K562 (cell line): ENCODE results near the gene OR8A1. TPM values are rescaled to one million over a fixed set of nuclear protein-coding genes. Genes with fewer than 3 reads are reported as not detected.
A peak's percentile ranks its signal among the peaks of the same experiment; 100 is the strongest.

Experiments used
- ELF4 ChIP-seq: fragments of 450-650 bp; formaldehyde crosslinking; IDR thresholded peaks from 2 replicates; pipeline ENCODE4 v1.4.0; 2022; ENCODE audit warnings: missing genetic modification characterization
- GTF2E2 ChIP-seq: fragments of 200-800 bp; sonication (Bioruptor generic); IDR thresholded peaks from 2 replicates; pipeline ENCODE4 v1.6.1; 2016; ENCODE audit warnings: missing genetic modification characterization, missing compliant biosample characterization
- HNRNPL ChIP-seq: fragments of 200-400 bp; formaldehyde crosslinking; IDR thresholded peaks from 2 replicates; pipeline ENCODE4 v1.6.1; 2017; ENCODE audit warnings: low read depth, mild to moderate bottlenecking, low read length
- JUN ChIP-seq, 2 experiments: sonication (generic) in 1 of 2; formaldehyde crosslinking in 1 of 2; IDR thresholded peaks; 2 replicates each; pipeline versions ENCODE4 v1.6.1 to v1.8.0; 2012 to 2022; ENCODE audit warnings: borderline replicate concordance in 2 of 2, mild to moderate bottlenecking in 2 of 2, improper control_type of control experiment in 1 of 2, low read depth in 1 of 2, low read length in 1 of 2, missing genetic modification reagents in 1 of 2
- MTA3 ChIP-seq: fragments of 450-650 bp; formaldehyde crosslinking; IDR thresholded peaks from 2 replicates; pipeline ENCODE4 v1.6.1; 2017; ENCODE audit warnings: mild to moderate bottlenecking, borderline replicate concordance
- PHF20 ChIP-seq: fragments of 450-650 bp; IDR thresholded peaks from 2 replicates; pipeline ENCODE4 v1.6.1; 2018; ENCODE audit not compliant: partially characterized antibody
- POLR3G ChIP-seq: IDR thresholded peaks from 2 replicates; pipeline ENCODE4 v1.6.1; 2011; ENCODE audit not compliant: insufficient read length, insufficient replicate concordance; ENCODE audit errors: extremely low read depth
- RBM15 ChIP-seq: fragments of 200-400 bp; formaldehyde crosslinking; IDR thresholded peaks from 2 replicates; pipeline ENCODE4 v1.6.1; 2018; ENCODE audit warnings: mild to moderate bottlenecking, low read length, moderate library complexity; ENCODE audit not compliant: insufficient read depth
- RBM39 ChIP-seq: fragments of 200-400 bp; formaldehyde crosslinking; optimal IDR thresholded peaks from 2 replicates; pipeline ENCODE3; 2018; ENCODE audit warnings: low read depth, low read length
- TSC22D4 ChIP-seq: fragments of 450-650 bp; IDR thresholded peaks from 2 replicates; pipeline ENCODE4 v1.6.1; 2016; ENCODE audit warnings: missing genetic modification characterization, missing biosample characterization, control low read depth
- ZNF143 ChIP-seq: sonication (generic); formaldehyde crosslinking; IDR thresholded peaks from 2 replicates; pipeline ENCODE4 v1.9.0; 2022; ENCODE audit warnings: mild to moderate bottlenecking, missing genetic modification reagents
- polyA plus RNA-seq, 8 experiments: library from polyadenylated mRNA; depleted of rRNA in 4 of 8; stranded (reverse) in 5 of 8; unstranded in 3 of 8; fragments of >200 nt; fragmentation: Nextera tagmentation in 2 of 8; fragmentation: Illumina TruSeq in 1 of 8; extraction: Ambion mirVana in 2 of 8; extraction: Trizol in 1 of 8; gene quantifications; 2 replicates each; pipeline versions ENCODE4 v1.2.1 to v1.2.3, GENCODE V29; 2011 to 2014; ENCODE audit warnings: inconsistent platforms in 1 of 8, missing spikeins in 1 of 8
- total RNA-seq, 7 experiments: library from RNA; depleted of rRNA in 6 of 7; stranded (reverse); fragments of >200 nt in 6 of 7; fragmentation: Illumina TruSeq in 2 of 7; extraction: Trizol in 2 of 7; gene quantifications; 2 replicates each; pipeline versions ENCODE4 v1.2.1 to v1.2.3, GENCODE V29; 2011 to 2021; ENCODE audit warnings: low replicate concordance in 1 of 7
- TF ChIP-seq, protein P1 (sequence below): fragments of 250-450 bp; sonication (Bioruptor Pico); IDR thresholded peaks from 2 replicates; pipeline ENCODE4 v1.4.0; 2020; ENCODE audit warnings: mild to moderate bottlenecking, moderate library complexity
- TF ChIP-seq, protein P2 (sequence below): fragments of 450-650 bp; formaldehyde crosslinking; IDR thresholded peaks from 2 replicates; pipeline ENCODE4 v1.4.0; 2020; ENCODE audit warnings: mild to moderate bottlenecking, moderate library complexity
- TF ChIP-seq, protein P3 (sequence below): sonication (generic); formaldehyde crosslinking; IDR thresholded peaks from 2 replicates; pipeline ENCODE4 v1.8.0; 2023; ENCODE audit warnings: missing genetic modification reagents, mild to moderate bottlenecking, borderline replicate concordance
- TF ChIP-seq, protein P4 (sequence below): sonication (generic); formaldehyde crosslinking; IDR thresholded peaks from 2 replicates; pipeline ENCODE4 v1.8.1; 2023; ENCODE audit warnings: mild to moderate bottlenecking, missing genetic modification reagents

OR8A1 gene
- total and polyA plus RNA-seq, 9 of the 15 experiments (the other 6 are each of a cell fraction or from before 2014, with no cell fraction given), result 0.27 to 2.7 (median 1.4) TPM

DNA sequence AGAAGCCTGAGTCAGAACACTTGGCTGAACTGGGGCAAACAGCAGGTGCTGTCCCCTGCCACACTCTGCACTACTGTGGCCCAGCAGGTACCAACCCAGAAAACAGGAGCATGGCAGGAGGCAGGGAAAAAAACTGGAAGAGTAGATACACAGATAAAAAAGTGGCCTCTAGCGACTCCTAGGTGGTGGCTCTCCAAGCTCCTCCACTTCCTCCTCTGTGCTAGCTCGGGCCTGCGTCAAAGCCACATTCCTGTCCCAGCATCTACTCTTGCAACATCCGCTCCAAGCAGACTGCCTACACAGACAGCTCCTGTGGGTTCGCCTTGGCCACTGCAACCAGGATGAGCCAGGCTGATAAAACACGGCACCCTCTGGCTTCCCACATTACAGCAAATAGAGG lies 33.3 kb upstream of the OR8A1 start (continued):
- TF ChIP-seq, protein P1, sequence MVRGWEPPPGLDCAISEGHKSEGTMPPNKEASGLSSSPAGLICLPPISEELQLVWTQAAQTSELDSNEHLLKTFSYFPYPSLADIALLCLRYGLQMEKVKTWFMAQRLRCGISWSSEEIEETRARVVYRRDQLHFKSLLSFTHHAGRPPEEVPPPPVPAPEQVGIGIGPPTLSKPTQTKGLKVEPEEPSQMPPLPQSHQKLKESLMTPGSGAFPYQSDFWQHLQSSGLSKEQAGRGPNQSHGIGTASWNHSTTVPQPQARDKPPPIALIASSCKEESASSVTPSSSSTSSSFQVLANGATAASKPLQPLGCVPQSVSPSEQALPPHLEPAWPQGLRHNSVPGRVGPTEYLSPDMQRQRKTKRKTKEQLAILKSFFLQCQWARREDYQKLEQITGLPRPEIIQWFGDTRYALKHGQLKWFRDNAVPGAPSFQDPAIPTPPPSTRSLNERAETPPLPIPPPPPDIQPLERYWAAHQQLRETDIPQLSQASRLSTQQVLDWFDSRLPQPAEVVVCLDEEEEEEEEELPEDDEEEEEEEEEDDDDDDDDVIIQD, result no peak
- no peak for TF ChIP-seq HNRNPL
- no peak for TF ChIP-seq MTA3
- no peak for TF ChIP-seq GTF2E2
- TF ChIP-seq POLR3G, result no peak
- TF ChIP-seq, protein P2, sequence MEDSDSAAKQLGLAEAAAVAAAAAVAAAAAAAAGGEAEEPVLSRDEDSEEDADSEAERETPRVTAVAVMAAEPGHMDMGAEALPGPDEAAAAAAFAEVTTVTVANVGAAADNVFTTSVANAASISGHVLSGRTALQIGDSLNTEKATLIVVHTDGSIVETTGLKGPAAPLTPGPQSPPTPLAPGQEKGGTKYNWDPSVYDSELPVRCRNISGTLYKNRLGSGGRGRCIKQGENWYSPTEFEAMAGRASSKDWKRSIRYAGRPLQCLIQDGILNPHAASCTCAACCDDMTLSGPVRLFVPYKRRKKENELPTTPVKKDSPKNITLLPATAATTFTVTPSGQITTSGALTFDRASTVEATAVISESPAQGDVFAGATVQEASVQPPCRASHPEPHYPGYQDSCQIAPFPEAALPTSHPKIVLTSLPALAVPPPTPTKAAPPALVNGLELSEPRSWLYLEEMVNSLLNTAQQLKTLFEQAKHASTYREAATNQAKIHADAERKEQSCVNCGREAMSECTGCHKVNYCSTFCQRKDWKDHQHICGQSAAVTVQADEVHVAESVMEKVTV (CRISPR knock-in tag), result peak; percentile 40; the same call in 1 of the 2 replicates
- TF ChIP-seq RBM39, result no peak
- TF ChIP-seq, protein P3, sequence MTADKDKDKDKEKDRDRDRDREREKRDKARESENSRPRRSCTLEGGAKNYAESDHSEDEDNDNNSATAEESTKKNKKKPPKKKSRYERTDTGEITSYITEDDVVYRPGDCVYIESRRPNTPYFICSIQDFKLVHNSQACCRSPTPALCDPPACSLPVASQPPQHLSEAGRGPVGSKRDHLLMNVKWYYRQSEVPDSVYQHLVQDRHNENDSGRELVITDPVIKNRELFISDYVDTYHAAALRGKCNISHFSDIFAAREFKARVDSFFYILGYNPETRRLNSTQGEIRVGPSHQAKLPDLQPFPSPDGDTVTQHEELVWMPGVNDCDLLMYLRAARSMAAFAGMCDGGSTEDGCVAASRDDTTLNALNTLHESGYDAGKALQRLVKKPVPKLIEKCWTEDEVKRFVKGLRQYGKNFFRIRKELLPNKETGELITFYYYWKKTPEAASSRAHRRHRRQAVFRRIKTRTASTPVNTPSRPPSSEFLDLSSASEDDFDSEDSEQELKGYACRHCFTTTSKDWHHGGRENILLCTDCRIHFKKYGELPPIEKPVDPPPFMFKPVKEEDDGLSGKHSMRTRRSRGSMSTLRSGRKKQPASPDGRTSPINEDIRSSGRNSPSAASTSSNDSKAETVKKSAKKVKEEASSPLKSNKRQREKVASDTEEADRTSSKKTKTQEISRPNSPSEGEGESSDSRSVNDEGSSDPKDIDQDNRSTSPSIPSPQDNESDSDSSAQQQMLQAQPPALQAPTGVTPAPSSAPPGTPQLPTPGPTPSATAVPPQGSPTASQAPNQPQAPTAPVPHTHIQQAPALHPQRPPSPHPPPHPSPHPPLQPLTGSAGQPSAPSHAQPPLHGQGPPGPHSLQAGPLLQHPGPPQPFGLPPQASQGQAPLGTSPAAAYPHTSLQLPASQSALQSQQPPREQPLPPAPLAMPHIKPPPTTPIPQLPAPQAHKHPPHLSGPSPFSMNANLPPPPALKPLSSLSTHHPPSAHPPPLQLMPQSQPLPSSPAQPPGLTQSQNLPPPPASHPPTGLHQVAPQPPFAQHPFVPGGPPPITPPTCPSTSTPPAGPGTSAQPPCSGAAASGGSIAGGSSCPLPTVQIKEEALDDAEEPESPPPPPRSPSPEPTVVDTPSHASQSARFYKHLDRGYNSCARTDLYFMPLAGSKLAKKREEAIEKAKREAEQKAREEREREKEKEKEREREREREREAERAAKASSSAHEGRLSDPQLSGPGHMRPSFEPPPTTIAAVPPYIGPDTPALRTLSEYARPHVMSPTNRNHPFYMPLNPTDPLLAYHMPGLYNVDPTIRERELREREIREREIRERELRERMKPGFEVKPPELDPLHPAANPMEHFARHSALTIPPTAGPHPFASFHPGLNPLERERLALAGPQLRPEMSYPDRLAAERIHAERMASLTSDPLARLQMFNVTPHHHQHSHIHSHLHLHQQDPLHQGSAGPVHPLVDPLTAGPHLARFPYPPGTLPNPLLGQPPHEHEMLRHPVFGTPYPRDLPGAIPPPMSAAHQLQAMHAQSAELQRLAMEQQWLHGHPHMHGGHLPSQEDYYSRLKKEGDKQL (CRISPR knock-in tag), result no peak
- no peak for TF ChIP-seq JUN (IDR thresholded peaks at IDR 0.05; ENCODE audit: borderline replicate concordance, low read depth, low read length)
- TF ChIP-seq JUN (CRISPR knock-in tag; IDR thresholded peaks at IDR 0.05; ENCODE audit: borderline replicate concordance), result no peak
- TF ChIP-seq, protein P4, sequence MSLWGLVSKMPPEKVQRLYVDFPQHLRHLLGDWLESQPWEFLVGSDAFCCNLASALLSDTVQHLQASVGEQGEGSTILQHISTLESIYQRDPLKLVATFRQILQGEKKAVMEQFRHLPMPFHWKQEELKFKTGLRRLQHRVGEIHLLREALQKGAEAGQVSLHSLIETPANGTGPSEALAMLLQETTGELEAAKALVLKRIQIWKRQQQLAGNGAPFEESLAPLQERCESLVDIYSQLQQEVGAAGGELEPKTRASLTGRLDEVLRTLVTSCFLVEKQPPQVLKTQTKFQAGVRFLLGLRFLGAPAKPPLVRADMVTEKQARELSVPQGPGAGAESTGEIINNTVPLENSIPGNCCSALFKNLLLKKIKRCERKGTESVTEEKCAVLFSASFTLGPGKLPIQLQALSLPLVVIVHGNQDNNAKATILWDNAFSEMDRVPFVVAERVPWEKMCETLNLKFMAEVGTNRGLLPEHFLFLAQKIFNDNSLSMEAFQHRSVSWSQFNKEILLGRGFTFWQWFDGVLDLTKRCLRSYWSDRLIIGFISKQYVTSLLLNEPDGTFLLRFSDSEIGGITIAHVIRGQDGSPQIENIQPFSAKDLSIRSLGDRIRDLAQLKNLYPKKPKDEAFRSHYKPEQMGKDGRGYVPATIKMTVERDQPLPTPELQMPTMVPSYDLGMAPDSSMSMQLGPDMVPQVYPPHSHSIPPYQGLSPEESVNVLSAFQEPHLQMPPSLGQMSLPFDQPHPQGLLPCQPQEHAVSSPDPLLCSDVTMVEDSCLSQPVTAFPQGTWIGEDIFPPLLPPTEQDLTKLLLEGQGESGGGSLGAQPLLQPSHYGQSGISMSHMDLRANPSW (CRISPR knock-in tag), result no peak
- no peak for TF ChIP-seq PHF20
- no peak for TF ChIP-seq TSC22D4 (tag)
- TF ChIP-seq ZNF143 (CRISPR knock-in tag), result no peak
- TF ChIP-seq ELF4 (CRISPR knock-in tag), result no peak
- TF ChIP-seq RBM15, result no peak
